Naive thymus-derived CD8-positive, alpha-beta T cell (primary cell): ENCODE results near the gene FAM114A1. TPM values are rescaled to one million over a fixed set of nuclear protein-coding genes. Genes with fewer than 3 reads are reported as not detected.
"Not testable (repeated sequence)": the region's sequence is repeated elsewhere in the genome, so short reads cannot be mapped to it uniquely, and the experiment has no call there.

ENCODE experiments used
- ATAC-seq, 2 donors: fragments of 150-1000 bp; cut with Tn5 transposase in 1 of 2; sonication (Bioruptor Pico), chemical (Tn5 transposase) in 1 of 2; 1 replicate in 1 of 2; 2 replicates in 1 of 2; pipeline ENCODE4 v1.10.0; 2021; ENCODE audit warnings: mild to moderate bottlenecking in 2 of 2, moderate library complexity in 2 of 2
- POLR2A ChIA-PET: fragments of 350-600 bp; sonication (Branson Sonifier 250); formaldehyde crosslinking; loops from one replicate; lab custom pipeline; 2021; ENCODE audit warnings: antibody characterized with exemption; lab: Charles Lee
- DNase-seq, 10 donors: peaks; one replicate each; pipeline versions ENCODE4 v3.0.0 to v3.0.0-alpha.2; 2020 to 2022
- H3K27ac Mint-ChIP-seq, 10 donors: one replicate each; pipeline ENCODE4 v1.8.0; 2020 to 2022; ENCODE audit warnings: mild to moderate bottlenecking in 10 of 10, mixed read lengths in 10 of 10, moderate library complexity in 4 of 10, inconsistent platforms in 1 of 10
- H3K27me3 Mint-ChIP-seq, 5 donors: one replicate each; pipeline ENCODE4 v1.8.0; 2021 to 2022; ENCODE audit warnings: mixed read lengths in 5 of 5
- H3K36me3 Mint-ChIP-seq, 3 donors: one replicate each; pipeline ENCODE4 v1.8.0; 2020 to 2022; ENCODE audit warnings: mixed read lengths in 3 of 3, mild to moderate bottlenecking in 2 of 3, inconsistent platforms in 1 of 3
- H3K4me1 Mint-ChIP-seq, 4 donors: one replicate each; pipeline ENCODE4 v1.8.0; 2021 to 2022; ENCODE audit warnings: mixed read lengths in 4 of 4
- H3K4me3 Mint-ChIP-seq, 10 donors: one replicate each; pipeline ENCODE4 v1.8.0; 2020 to 2022; ENCODE audit warnings: mild to moderate bottlenecking in 10 of 10, mixed read lengths in 10 of 10, moderate library complexity in 6 of 10, inconsistent platforms in 1 of 10
- H3K9me3 Mint-ChIP-seq, 9 donors: one replicate each; pipeline ENCODE4 v1.8.0; 2020 to 2022; ENCODE audit warnings: mixed read lengths in 9 of 9, mild to moderate bottlenecking in 3 of 9, inconsistent platforms in 1 of 9, moderate library complexity in 1 of 9
- polyA plus RNA-seq, 3 donors: library from polyadenylated mRNA; unstranded; fragments of 300-500 nt; fragmentation: Illumina TruSeq; gene quantifications; one replicate each; pipeline ENCODE4 v1.2.3, GENCODE V29; 2021
- total RNA-seq, 8 experiments: library from RNA in 2 of 8; stranded (reverse) in 2 of 8; gene quantifications; one replicate each; pipeline ENCODE4 v1.2.3 and lab custom pipeline; 2021 to 2026

Gene FAM114A1
- total and polyA plus RNA-seq, 5 experiments from 2014 or later = 0.34 TPM; not detected in 4

- DNase-seq, ATAC-seq, H3K4me1 Mint-ChIP-seq, H3K36me3 Mint-ChIP-seq, H3K27me3 Mint-ChIP-seq, POLR2A ChIA-PET: not testable (repeated sequence)
- peaks cover 0 to 15% (median 2%) of the 10 kb centered on the region in 9 donors for H3K9me3 Mint-ChIP-seq
- peak overlapping the region in 1 of 10 donors; percentile 17 for H3K4me3 Mint-ChIP-seq
- H3K27ac Mint-ChIP-seq = peak overlapping the region in 1 of 10 donors; percentile 5
Measured at GRCh38 chr4:38959248-38959647, 91.6 kb downstream of the FAM114A1 start.

DNA sequence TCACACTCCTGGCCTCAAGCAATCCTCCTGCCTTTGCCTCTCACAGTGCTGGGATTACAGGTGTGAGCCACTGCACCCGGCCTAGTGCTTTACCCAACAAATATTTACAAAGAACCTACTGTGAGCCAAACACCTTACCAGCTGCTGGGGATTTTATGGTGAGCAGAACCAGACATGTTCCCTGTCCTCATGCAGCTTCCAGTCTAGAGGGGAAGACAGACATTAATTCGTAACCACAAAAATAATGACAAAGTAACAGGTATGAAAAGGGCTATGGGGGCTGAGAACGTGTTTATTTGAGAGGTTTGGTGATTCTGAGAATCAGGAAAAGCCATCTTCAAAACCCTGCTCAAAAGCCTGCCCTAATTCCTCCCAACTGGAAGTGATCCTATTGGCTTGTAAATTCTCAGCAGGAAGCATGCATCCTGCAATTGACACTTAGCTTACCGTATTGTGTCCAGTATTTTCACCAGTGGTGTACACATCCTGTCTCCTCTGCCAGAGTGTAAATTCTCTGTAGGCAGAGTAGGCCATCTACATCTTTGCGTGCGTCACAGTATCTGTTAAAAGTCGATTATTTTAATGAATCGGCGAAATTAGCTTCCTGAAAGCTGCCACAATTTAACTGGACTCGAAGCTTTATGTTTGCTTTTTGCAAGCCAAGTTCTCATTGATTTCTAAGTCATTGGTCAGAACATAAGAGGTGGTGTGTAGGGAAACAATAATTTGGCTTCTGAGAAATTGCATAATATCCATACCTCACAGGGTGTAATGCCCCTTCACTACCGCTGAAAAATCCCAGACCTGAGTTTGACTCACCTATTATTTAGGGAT lies 97.6 kb downstream of the FAM114A1 start:
- Mint-ChIP-seq H3K27ac (peak overlapping the region in 4 of 10 donors; percentile 11 to 78 (median 62)), H3K4me3 (no peak overlapping the region), H3K27me3 (no peaks in the 10 kb centered on the region), H3K9me3 (peaks cover 0 to 15% (median 2%) of the 10 kb centered on the region in 9 donors), H3K4me1 (peaks cover 5 to 7% (median 6%) of the 10 kb centered on the region in 4 donors), H3K36me3 (peaks cover 0 to 36% (median 33%) of the 10 kb centered on the region in 3 donors)
- POLR2A ChIA-PET = no interaction called here
- no peak for DNase-seq
- ATAC-seq = no peak

- peak in 1 of 2 donors; percentile 67 for ATAC-seq
- Mint-ChIP-seq H3K4me3 (no peak overlapping the region), H3K4me1 (peaks cover 5 to 7% (median 6%) of the 10 kb centered on the region in 4 donors), H3K9me3 (peaks cover 0 to 15% (median 2%) of the 10 kb centered on the region in 9 donors), H3K27ac (peak overlapping the region in 7 of 10 donors; percentile 34 to 87 (median 78)), H3K27me3 (no peaks in the 10 kb centered on the region), H3K36me3 (peaks cover 0 to 43% (median 36%) of the 10 kb centered on the region in 3 donors)
- POLR2A ChIA-PET = no interaction called here
- DNase-seq = peak in 2 of 10 donors; percentile 7 to 26
Measured at GRCh38 chr4:38965866-38966265, 98.3 kb downstream of the FAM114A1 start.

- H3K4me1 Mint-ChIP-seq = peaks cover 5 to 7% (median 6%) of the 10 kb centered on the region in 4 donors
- peaks cover 0 to 4% (median 0%) of the 10 kb centered on the region in 9 donors for H3K9me3 Mint-ChIP-seq
- peak overlapping the region in 4 of 10 donors; percentile 10 to 60 (median 35) for H3K27ac Mint-ChIP-seq
- peaks cover 0 to 47% (median 36%) of the 10 kb centered on the region in 3 donors for H3K36me3 Mint-ChIP-seq
- no peak overlapping the region for H3K4me3 Mint-ChIP-seq
- no peak for ATAC-seq
- H3K27me3 Mint-ChIP-seq = no peaks in the 10 kb centered on the region
- POLR2A ChIA-PET = no interaction called here
- DNase-seq = no peak
Measured at GRCh38 chr4:38967260-38968095, 99.9 kb downstream of the FAM114A1 start.

GRCh38 chr4:38968668-38969067 lies 101.1 kb downstream of the FAM114A1 start:
- H3K27me3 Mint-ChIP-seq = no peaks in the 10 kb centered on the region
- peak overlapping the region in 3 of 10 donors; percentile 16 to 72 (median 37) for H3K27ac Mint-ChIP-seq
- DNase-seq (no peak), ATAC-seq (no peak)
- peaks cover 0 to 2% (median 0%) of the 10 kb centered on the region in 9 donors for H3K9me3 Mint-ChIP-seq
- H3K4me1 Mint-ChIP-seq = peaks cover 5 to 7% (median 6%) of the 10 kb centered on the region in 4 donors
- POLR2A ChIA-PET = no interaction called here
- H3K36me3 Mint-ChIP-seq = peaks cover 0 to 47% (median 36%) of the 10 kb centered on the region in 3 donors
- H3K4me3 Mint-ChIP-seq = peak overlapping the region in 1 of 10 donors; percentile 23

- Mint-ChIP-seq H3K4me1 (no peaks in the 10 kb centered on the region), H3K27ac (no peak overlapping the region), H3K4me3 (no peak overlapping the region), H3K27me3 (no peaks in the 10 kb centered on the region), H3K9me3 (no peaks in the 10 kb centered on the region), H3K36me3 (peaks cover 0 to 18% (median 8%) of the 10 kb centered on the region in 3 donors)
- no peak for DNase-seq
- POLR2A ChIA-PET = no interaction called here
- no peak for ATAC-seq
Measured at GRCh38 chr4:38976308-38976707, 108.7 kb downstream of the FAM114A1 start.

- peak overlapping the region in 1 of 10 donors; percentile 37 for H3K27ac Mint-ChIP-seq
- H3K4me1 Mint-ChIP-seq = peaks cover 0 to 3% (median 0%) of the 10 kb centered on the region in 4 donors
Measured at GRCh38 chr4:38979081-38979480, 111.5 kb downstream of the FAM114A1 start.

DNA sequence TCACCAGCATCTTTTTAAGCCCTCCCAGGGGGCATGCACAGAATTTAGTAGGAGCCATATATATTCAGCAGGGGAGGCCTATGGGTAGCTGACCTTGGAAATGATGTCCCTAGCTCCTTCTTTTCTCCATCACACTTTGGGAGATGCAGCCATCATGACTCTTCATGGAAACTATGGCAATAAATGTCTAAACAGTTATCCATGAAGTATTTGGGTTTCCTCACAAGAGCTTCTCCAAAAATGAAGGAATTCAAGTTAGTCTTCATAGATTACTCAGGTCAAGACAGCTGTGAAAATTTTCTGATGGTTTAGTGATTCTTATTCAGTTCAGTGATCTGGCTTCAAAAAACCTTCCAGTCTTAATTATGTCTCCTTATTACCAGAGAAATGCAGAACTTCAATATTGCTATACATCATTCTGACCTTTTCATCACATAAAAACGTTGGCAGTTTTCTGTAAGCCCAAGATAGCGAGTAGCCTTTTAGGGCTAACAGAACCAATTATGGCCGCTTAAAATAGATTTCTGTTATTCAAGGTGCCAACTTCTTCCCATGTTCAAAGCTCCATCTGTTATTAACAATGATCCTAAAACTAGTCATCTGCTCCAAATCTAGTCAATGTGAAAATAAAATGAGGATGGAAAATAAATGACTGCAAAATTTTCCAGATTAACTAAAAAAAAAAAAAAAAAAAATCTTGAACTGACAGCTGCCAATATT lies 112.1 kb downstream of the FAM114A1 start:
- Mint-ChIP-seq H3K36me3 (peaks cover 0 to 40% (median 11%) of the 10 kb centered on the region in 3 donors), H3K27ac (no peak overlapping the region), H3K27me3 (no peaks in the 10 kb centered on the region), H3K4me1 (peaks cover 0 to 3% (median 0%) of the 10 kb centered on the region in 4 donors), H3K4me3 (no peak overlapping the region), H3K9me3 (no peaks in the 10 kb centered on the region)
- ATAC-seq = no peak
- POLR2A ChIA-PET = interaction anchor here (0.7 kb wide), 1 partner anchor 33 kb away, joined by 6 read pairs; no protein-coding TSS in a partner anchor
- DNase-seq = no peak

More at GRCh38 chr4:38979081-38979480, 111.5 kb downstream of the FAM114A1 start:
- Mint-ChIP-seq H3K36me3 (peaks cover 0 to 35% (median 11%) of the 10 kb centered on the region in 3 donors), H3K4me3 (no peak overlapping the region), H3K27me3 (no peaks in the 10 kb centered on the region), H3K9me3 (no peaks in the 10 kb centered on the region)
- DNase-seq (no peak), ATAC-seq (no peak)
- POLR2A ChIA-PET = no interaction called here

- Mint-ChIP-seq H3K9me3 (no peaks in the 10 kb centered on the region), H3K4me3 (no peak overlapping the region), H3K27me3 (no peaks in the 10 kb centered on the region), H3K27ac (no peak overlapping the region), H3K36me3 (peaks cover 0 to 47% (median 13%) of the 10 kb centered on the region in 3 donors), H3K4me1 (peaks cover 0 to 4% (median 1%) of the 10 kb centered on the region in 4 donors)
- ATAC-seq (no peak), DNase-seq (no peak)
- POLR2A ChIA-PET = interaction anchor here (0.6 kb wide), 1 partner anchor 64 kb away, joined by 3 read pairs; no protein-coding TSS in a partner anchor
Measured at GRCh38 chr4:38980903-38981676, 113.5 kb downstream of the FAM114A1 start.

GRCh38 chr4:38982361-38983095 lies 114.9 kb downstream of the FAM114A1 start:
- no peak for DNase-seq

GRCh38 chr4:38983291-38983690 lies 115.7 kb downstream of the FAM114A1 start:
- ATAC-seq = no peak

More at GRCh38 chr4:38982361-38983095, 114.9 kb downstream of the FAM114A1 start:
- H3K9me3 Mint-ChIP-seq = no peaks in the 10 kb centered on the region
- POLR2A ChIA-PET = no interaction called here
- no peak overlapping the region for H3K4me3 Mint-ChIP-seq
- no peak for ATAC-seq
- peaks cover 0 to 51% (median 13%) of the 10 kb centered on the region in 3 donors for H3K36me3 Mint-ChIP-seq
- peaks cover 0 to 11% (median 1%) of the 10 kb centered on the region in 4 donors for H3K4me1 Mint-ChIP-seq
- H3K27me3 Mint-ChIP-seq = no peaks in the 10 kb centered on the region
- H3K27ac Mint-ChIP-seq = no peak overlapping the region

More at GRCh38 chr4:38983291-38983690, 115.7 kb downstream of the FAM114A1 start:
- POLR2A ChIA-PET = no interaction called here
- H3K27me3 Mint-ChIP-seq = no peaks in the 10 kb centered on the region
- peak overlapping the region in 1 of 10 donors; percentile 79 for H3K27ac Mint-ChIP-seq
- H3K4me3 Mint-ChIP-seq = no peak overlapping the region
- H3K4me1 Mint-ChIP-seq = peaks cover 0 to 11% (median 1%) of the 10 kb centered on the region in 4 donors
- no peak for DNase-seq
- no peaks in the 10 kb centered on the region for H3K9me3 Mint-ChIP-seq
- peaks cover 0 to 47% (median 13%) of the 10 kb centered on the region in 3 donors for H3K36me3 Mint-ChIP-seq
